Right atrium auricular region (tissue), 2 donors: ENCODE results near the gene CEP112. TPM values are rescaled to one million over a fixed set of nuclear protein-coding genes. Genes with fewer than 3 reads are reported as not detected.

ENCODE experiments used
- DNase-seq: peaks from one replicate; pipeline ENCODE4 v3.0.0-alpha.2; 2019; ENCODE audit warnings: low spot score
- H3K27ac ChIP-seq, 2 donors: fragments of 200-600 bp; sonication (generic); 1 replicate in 1 of 2; 2 replicates in 1 of 2; pipeline ENCODE4 v1.5.1; 2016 to 2019
- H3K27me3 ChIP-seq, 2 donors: fragments of 200-600 bp; sonication (generic); one replicate each; pipeline versions ENCODE4 v1.5.1 to v1.6.0; 2017 to 2019
- H3K36me3 ChIP-seq: fragments of 200-600 bp; sonication (generic); one replicate; pipeline ENCODE4 v1.5.1; 2016
- H3K4me1 ChIP-seq, 2 donors: fragments of 200-600 bp; sonication (generic); one replicate each; pipeline versions ENCODE4 v1.5.1 to v1.6.0; 2017 to 2019
- H3K4me3 ChIP-seq, 2 donors: fragments of 200-600 bp; sonication (generic); 1 replicate in 1 of 2; 2 replicates in 1 of 2; pipeline ENCODE4 v1.5.1; 2017 to 2019; ENCODE audit warnings: mild to moderate bottlenecking in 1 of 2, moderate library complexity in 1 of 2
- H3K9me3 ChIP-seq, 2 donors: fragments of 200-600 bp; sonication (generic); one replicate each; pipeline ENCODE4 v1.5.1; 2019
- CTCF ChIP-seq, 2 donors: fragments of 200-600 bp; sonication (generic); IDR thresholded peaks; one replicate each; pipeline ENCODE4 v1.5.1; 2019; ENCODE audit warnings: antibody characterized with exemption in 2 of 2
- total RNA-seq, 2 donors: library from RNA; depleted of rRNA; stranded (reverse); fragments of >200 nt; gene quantifications; one replicate each; pipeline ENCODE4 v1.1.0, GENCODE V29; 2016

Gene CEP112
- total RNA-seq, 2 donors from 2014 or later, result 8.1 to 11.2 TPM

GRCh38 chr17:66098040-66098439 lies 93.9 kb downstream of the CEP112 start:
- Histone ChIP-seq H3K27ac (no peak overlapping the region), H3K4me1 (no peaks in the 10 kb centered on the region), H3K27me3 (no peaks in the 10 kb centered on the region), H3K4me3 (no peak overlapping the region), H3K9me3 (peaks cover 0 to 8% of the 10 kb centered on the region in 2 donors), H3K36me3 (no peaks in the 10 kb centered on the region)
- no peak for DNase-seq
- no peak for TF ChIP-seq CTCF (IDR thresholded peaks at IDR 0.05)

GRCh38 chr17:66094727-66095126 lies 97.2 kb downstream of the CEP112 start:
- Histone ChIP-seq H3K9me3 (peaks cover 0 to 4% of the 10 kb centered on the region in 2 donors), H3K27ac (no peak overlapping the region), H3K4me3 (no peak overlapping the region), H3K27me3 (no peaks in the 10 kb centered on the region), H3K36me3 (no peaks in the 10 kb centered on the region), H3K4me1 (no peaks in the 10 kb centered on the region)
- no peak for TF ChIP-seq CTCF (IDR thresholded peaks at IDR 0.05)
- no peak for DNase-seq

- Histone ChIP-seq H3K4me1 (no peaks in the 10 kb centered on the region), H3K27me3 (no peaks in the 10 kb centered on the region), H3K4me3 (no peak overlapping the region), H3K36me3 (no peaks in the 10 kb centered on the region), H3K27ac (no peak overlapping the region), H3K9me3 (peaks cover 0 to 10% of the 10 kb centered on the region in 2 donors)
- no peak for TF ChIP-seq CTCF (IDR thresholded peaks at IDR 0.05)
- DNase-seq, result no peak
Observed at GRCh38 chr17:66091445-66092080, 100.4 kb downstream of the CEP112 start.

- H3K36me3 ChIP-seq, result no peaks in the 10 kb centered on the region
- no peak overlapping the region for H3K4me3 ChIP-seq
- H3K4me1 ChIP-seq, result no peaks in the 10 kb centered on the region
- H3K9me3 ChIP-seq, result peaks cover 0 to 10% of the 10 kb centered on the region in 2 donors
- TF ChIP-seq CTCF (IDR thresholded peaks at IDR 0.05), result no peak
- H3K27ac ChIP-seq, result no peak overlapping the region
- no peaks in the 10 kb centered on the region for H3K27me3 ChIP-seq
- no peak for DNase-seq
Observed at GRCh38 chr17:66089764-66090163, 102.2 kb downstream of the CEP112 start.

- TF ChIP-seq CTCF (IDR thresholded peaks at IDR 0.05), result no peak
- Histone ChIP-seq H3K27me3 (no peaks in the 10 kb centered on the region), H3K9me3 (peaks cover 0 to 10% of the 10 kb centered on the region in 2 donors), H3K4me1 (no peaks in the 10 kb centered on the region), H3K36me3 (no peaks in the 10 kb centered on the region), H3K4me3 (no peak overlapping the region), H3K27ac (no peak overlapping the region)
- DNase-seq, result no peak
Observed at GRCh38 chr17:66088173-66088572, 103.8 kb downstream of the CEP112 start.

- H3K4me1 ChIP-seq, result no peaks in the 10 kb centered on the region
- H3K27ac ChIP-seq, result no peak overlapping the region
- H3K9me3 ChIP-seq, result peaks cover 0 to 10% of the 10 kb centered on the region in 2 donors
- no peaks in the 10 kb centered on the region for H3K27me3 ChIP-seq
- no peak for DNase-seq
- no peak for TF ChIP-seq CTCF (IDR thresholded peaks at IDR 0.05)
- no peak overlapping the region for H3K4me3 ChIP-seq
- no peaks in the 10 kb centered on the region for H3K36me3 ChIP-seq
Observed at GRCh38 chr17:66087073-66087472, 104.9 kb downstream of the CEP112 start.
